MG63 (cell line): ENCODE data around the gene PTPRN. TPM values are rescaled to one million over a fixed set of nuclear protein-coding genes. Genes with fewer than 3 reads are reported as not detected.
A peak's percentile ranks its signal among the peaks of the same experiment; 100 is the strongest.
"Not testable (repeated sequence)": the region's sequence is repeated elsewhere in the genome, so short reads cannot be mapped to it uniquely, and the experiment has no call there.

Experiments used
- DNase-seq: peaks from one replicate; pipeline ENCODE4 v3.0.0-alpha.2; 2020
- H3K27me3 ChIP-seq: fragments of 250-450 bp; sonication (Bioruptor Pico); 2 replicates; pipeline ENCODE4 v1.5.1; 2020; ENCODE audit warnings: mild to moderate bottlenecking, moderate library complexity
- H3K36me3 ChIP-seq: fragments of 250-450 bp; sonication (Bioruptor Pico); 2 replicates; pipeline ENCODE4 v1.5.1; 2020; ENCODE audit warnings: mild to moderate bottlenecking, moderate library complexity
- H3K4me3 ChIP-seq: fragments of 250-450 bp; sonication (Bioruptor Pico); 2 replicates; pipeline ENCODE4 v1.5.1; 2020; ENCODE audit warnings: mild to moderate bottlenecking, moderate library complexity
- H3K9me3 ChIP-seq: fragments of 250-450 bp; sonication (Bioruptor Pico); 2 replicates; pipeline ENCODE4 v1.5.1; 2020; ENCODE audit warnings: mild to moderate bottlenecking, moderate library complexity
- total RNA-seq: library from RNA; depleted of rRNA; stranded (reverse); fragments of >200 nt; shearing (Covaris generic); gene quantifications from 2 replicates; pipeline ENCODE4 v1.2.3, GENCODE V29; 2014; ENCODE audit warnings: low replicate concordance

PTPRN gene
- total RNA-seq, 1 experiment from 2014 or later: not detected

GRCh38 chr2:219293736-219294231 lies 15.4 kb downstream of the PTPRN start:
- H3K36me3 ChIP-seq: no peaks in the 10 kb centered on the region
- H3K4me3 ChIP-seq: no peak overlapping the region
- no peaks in the 10 kb centered on the region for H3K27me3 ChIP-seq
- no peaks in the 10 kb centered on the region for H3K9me3 ChIP-seq
- no peak for DNase-seq

GRCh38 chr2:219292616-219293015 lies 16.6 kb downstream of the PTPRN start:
- Histone ChIP-seq H3K9me3 (no peaks in the 10 kb centered on the region), H3K4me3 (no peak overlapping the region), H3K36me3 (no peaks in the 10 kb centered on the region), H3K27me3 (no peaks in the 10 kb centered on the region)
- no peak for DNase-seq

- Histone ChIP-seq H3K4me3 (no peak overlapping the region), H3K9me3 (no peaks in the 10 kb centered on the region), H3K27me3 (no peaks in the 10 kb centered on the region), H3K36me3 (peaks cover 1% of the 10 kb centered on the region; the same call in 1 of the 2 replicates)
- DNase-seq: no peak
These were observed 17.2 kb downstream of the PTPRN start for GRCh38 chr2:219291910-219292490.

GRCh38 chr2:219291394-219291793 lies 17.8 kb downstream of the PTPRN start:
- H3K36me3 ChIP-seq: peaks cover 4% of the 10 kb centered on the region; the same call in 1 of the 2 replicates
- no peak overlapping the region for H3K4me3 ChIP-seq
- no peak for DNase-seq
- H3K27me3 ChIP-seq: no peaks in the 10 kb centered on the region
- no peaks in the 10 kb centered on the region for H3K9me3 ChIP-seq

GRCh38 chr2:219290381-219291171 lies 18.6 kb downstream of the PTPRN start:
- no peaks in the 10 kb centered on the region for H3K27me3 ChIP-seq
- DNase-seq: no peak
- no peak overlapping the region for H3K4me3 ChIP-seq
- H3K36me3 ChIP-seq: peaks cover 7% of the 10 kb centered on the region
- H3K9me3 ChIP-seq: no peaks in the 10 kb centered on the region

GRCh38 chr2:219289537-219290361 lies 19.5 kb downstream of the PTPRN start:
- DNase-seq: peak; percentile 85
- Histone ChIP-seq H3K4me3 (no peak overlapping the region), H3K27me3 (no peaks in the 10 kb centered on the region), H3K36me3 (peaks cover 11% of the 10 kb centered on the region), H3K9me3 (no peaks in the 10 kb centered on the region)

GRCh38 chr2:219289195-219289536 lies 20.0 kb downstream of the PTPRN start:
- H3K36me3 ChIP-seq: peaks cover 11% of the 10 kb centered on the region
- H3K27me3 ChIP-seq: no peaks in the 10 kb centered on the region
- H3K9me3 ChIP-seq: no peaks in the 10 kb centered on the region
- H3K4me3 ChIP-seq: no peak overlapping the region
- no peak for DNase-seq

- H3K27me3 ChIP-seq: no peaks in the 10 kb centered on the region
- no peak overlapping the region for H3K4me3 ChIP-seq
- peaks cover 17% of the 10 kb centered on the region for H3K36me3 ChIP-seq
- DNase-seq: no peak
- H3K9me3 ChIP-seq: no peaks in the 10 kb centered on the region
These were observed 21.5 kb downstream of the PTPRN start for GRCh38 chr2:219287580-219288265.

- not testable (repeated sequence) for H3K27me3 ChIP-seq, DNase-seq, H3K9me3 ChIP-seq, H3K4me3 ChIP-seq
- H3K36me3 ChIP-seq: peaks cover 20% of the 10 kb centered on the region
These were observed 22.1 kb downstream of the PTPRN start for GRCh38 chr2:219287116-219287440.

- H3K27me3 ChIP-seq: no peaks in the 10 kb centered on the region
- peaks cover 20% of the 10 kb centered on the region for H3K36me3 ChIP-seq
- no peak overlapping the region for H3K4me3 ChIP-seq
- no peaks in the 10 kb centered on the region for H3K9me3 ChIP-seq
- peak; percentile 95 for DNase-seq
These were observed 22.6 kb downstream of the PTPRN start for GRCh38 chr2:219286436-219287115.

GRCh38 chr2:219285894-219286425 lies 23.2 kb downstream of the PTPRN start:
- peaks cover 26% of the 10 kb centered on the region for H3K36me3 ChIP-seq
- no peaks in the 10 kb centered on the region for H3K27me3 ChIP-seq
- no peak overlapping the region for H3K4me3 ChIP-seq
- H3K9me3 ChIP-seq: no peaks in the 10 kb centered on the region
- peak; percentile 42 for DNase-seq

GRCh38 chr2:219285373-219285735 lies 23.8 kb downstream of the PTPRN start:
- Histone ChIP-seq H3K27me3 (no peaks in the 10 kb centered on the region), H3K36me3 (peaks cover 32% of the 10 kb centered on the region), H3K4me3 (no peak overlapping the region), H3K9me3 (no peaks in the 10 kb centered on the region)
- DNase-seq: no peak

GRCh38 chr2:219284501-219285372 lies 24.5 kb downstream of the PTPRN start:
- Histone ChIP-seq H3K27me3 (no peaks in the 10 kb centered on the region), H3K4me3 (no peak overlapping the region), H3K36me3 (peaks cover 34% of the 10 kb centered on the region), H3K9me3 (no peaks in the 10 kb centered on the region)
- no peak for DNase-seq

- Histone ChIP-seq H3K27me3 (no peaks in the 10 kb centered on the region), H3K4me3 (no peak overlapping the region), H3K36me3 (peaks cover 34% of the 10 kb centered on the region), H3K9me3 (no peaks in the 10 kb centered on the region)
- DNase-seq: no peak
These were observed 26.1 kb downstream of the PTPRN start for GRCh38 chr2:219282943-219283581.

- H3K27me3 ChIP-seq: no peaks in the 10 kb centered on the region
- no peak overlapping the region for H3K4me3 ChIP-seq
- DNase-seq: no peak
- peaks cover 34% of the 10 kb centered on the region for H3K36me3 ChIP-seq
- no peaks in the 10 kb centered on the region for H3K9me3 ChIP-seq
These were observed 26.8 kb downstream of the PTPRN start for GRCh38 chr2:219282375-219282774.
